IMR-90 (cell line): ENCODE data around the gene LRRC3B. TPM values are rescaled to one million over a fixed set of nuclear protein-coding genes. Genes with fewer than 3 reads are reported as not detected.

ENCODE experiments used
- ATAC-seq: fragments of 200-7000 bp; cut with Tn5 transposase; 2 replicates; pipeline ENCODE4 v1.9.1; 2020; ENCODE audit warnings: low read depth, mild to moderate bottlenecking, moderate library complexity
- BruUV-seq: library from RNA; stranded (reverse); fragments of 400-500 nt; replicated peaks from 2 replicates; lab custom pipeline; 2021; lab: Mats Ljungman, UMichigan
- CTCF ChIA-PET: fragments of 300-600 bp; formaldehyde crosslinking; extraction: SDS; loops from one replicate; lab custom pipeline; 2021; ENCODE audit warnings: antibody characterized with exemption; lab: Yijun Ruan, JAX
- POLR2A ChIA-PET: fragments of 300-600 bp; sonication (Branson Sonifier 250); formaldehyde crosslinking; loops from one replicate; lab custom pipeline; 2022; ENCODE audit warnings: antibody characterized with exemption; ENCODE audit not compliant: unreplicated experiment; lab: Charles Lee
- DNase-seq: peaks from one replicate; pipeline ENCODE4 v3.0.0; 2013
- H2AFZ ChIP-seq: replicated peaks from 2 replicates; pipeline ENCODE3; 2013; ENCODE audit warnings: low read length, mild to moderate bottlenecking; ENCODE audit not compliant: poor library complexity
- H2AK5ac ChIP-seq: 2 replicates; pipeline ENCODE4 v1.6.1; 2013; ENCODE audit warnings: low read depth, low read length, inconsistent platforms
- H2AK9ac ChIP-seq: replicated peaks from 2 replicates; pipeline ENCODE3; 2013; ENCODE audit warnings: mild to moderate bottlenecking, low read depth, low read length, moderate library complexity; ENCODE audit not compliant: poor library complexity
- H2BK120ac ChIP-seq: 2 replicates; pipeline ENCODE4 v1.6.1; 2013; ENCODE audit warnings: low read depth, low read length, inconsistent platforms
- H2BK15ac ChIP-seq: 3 replicates; pipeline ENCODE4 v1.6.1; 2013; ENCODE audit warnings: low read depth, low read length, inconsistent platforms
- H2BK20ac ChIP-seq: 2 replicates; pipeline ENCODE4 v1.6.1; 2013; ENCODE audit warnings: low read depth, mild to moderate bottlenecking, inconsistent platforms, low read length, moderate library complexity
- H2BK5ac ChIP-seq: 2 replicates; pipeline ENCODE4 v1.6.1; 2013; ENCODE audit warnings: mild to moderate bottlenecking, low read depth, low read length, inconsistent platforms; ENCODE audit not compliant: poor library complexity, severe bottlenecking
- H3K14ac ChIP-seq: replicated peaks from 2 replicates; pipeline ENCODE4 v1.6.1; 2013; ENCODE audit warnings: low read depth, low read length, inconsistent platforms
- H3K18ac ChIP-seq: 2 replicates; pipeline ENCODE4 v1.6.1; 2013; ENCODE audit warnings: low read depth, low read length, control low read depth
- H3K23ac ChIP-seq: 2 replicates; pipeline ENCODE4 v1.6.1; 2013; ENCODE audit warnings: low read depth, low read length, inconsistent platforms
- H3K27ac ChIP-seq: 2 replicates; pipeline ENCODE4 v1.5.1; 2013; ENCODE audit warnings: mild to moderate bottlenecking, control low read depth, low read length; ENCODE audit not compliant: insufficient read depth
- H3K27me3 ChIP-seq: 2 replicates; pipeline ENCODE4 v1.6.1; 2013; ENCODE audit warnings: low read length; ENCODE audit not compliant: control insufficient read depth, insufficient read depth
- H3K36me3 ChIP-seq: 2 replicates; pipeline ENCODE4 v1.6.1; 2013; ENCODE audit warnings: low read length, mixed read lengths; ENCODE audit not compliant: control insufficient read depth, insufficient read depth
- H3K4ac ChIP-seq: 2 replicates; pipeline ENCODE4 v1.6.1; 2013; ENCODE audit warnings: low read depth, low read length, inconsistent platforms
- H3K4me1 ChIP-seq: 2 replicates; pipeline ENCODE4 v1.6.1; 2013; ENCODE audit warnings: low read length, mixed read lengths; ENCODE audit not compliant: control insufficient read depth, insufficient read depth
- H3K4me2 ChIP-seq: 2 replicates; pipeline ENCODE4 v1.6.1; 2013; ENCODE audit warnings: low read depth, mild to moderate bottlenecking, control low read depth, low read length, moderate library complexity
- H3K4me3 ChIP-seq: 2 replicates; pipeline ENCODE4 v1.5.1; 2013; ENCODE audit warnings: low read depth, mild to moderate bottlenecking, control low read depth, low read length, moderate library complexity; ENCODE audit not compliant: insufficient read depth
- H3K56ac ChIP-seq: 2 replicates; pipeline ENCODE4 v1.6.1; 2013; ENCODE audit warnings: low read length, inconsistent platforms; ENCODE audit not compliant: insufficient read depth; ENCODE audit errors: extremely low read depth
- H3K79me1 ChIP-seq, 2 experiments: 2 replicates each; pipeline ENCODE4 v1.6.1; 2013; ENCODE audit warnings: low read length in 2 of 2, inconsistent platforms in 1 of 2, low read depth in 1 of 2
- H3K9ac ChIP-seq: 2 replicates; pipeline ENCODE4 v1.6.1; 2013; ENCODE audit warnings: low read depth, low read length, control low read depth
- H3K9me1 ChIP-seq: 2 replicates; pipeline ENCODE4 v1.6.1; 2013; ENCODE audit warnings: low read length, inconsistent platforms; ENCODE audit not compliant: insufficient read depth
- H3K9me3 ChIP-seq: 2 replicates; pipeline ENCODE4 v1.6.1; 2013; ENCODE audit warnings: low read length; ENCODE audit not compliant: control insufficient read depth, insufficient read depth
- H4K20me1 ChIP-seq: 2 replicates; pipeline ENCODE4 v1.6.1; 2013; ENCODE audit warnings: low read length, inconsistent platforms; ENCODE audit not compliant: insufficient read depth
- H4K5ac ChIP-seq: 2 replicates; pipeline ENCODE4 v1.6.1; 2013; ENCODE audit warnings: mild to moderate bottlenecking, low read depth, low read length, control low read depth
- H4K8ac ChIP-seq, 2 experiments: 2 replicates each; pipeline ENCODE4 v1.6.1; 2013; ENCODE audit warnings: low read depth in 2 of 2, low read length in 2 of 2, control low read depth in 1 of 2, inconsistent platforms in 1 of 2
- H4K91ac ChIP-seq: 2 replicates; pipeline ENCODE4 v1.6.1; 2013; ENCODE audit warnings: low read depth, low read length, inconsistent platforms; ENCODE audit not compliant: insufficient read depth
- ELK1 ChIP-seq: fragments of 150-350 bp; IDR thresholded peaks from 2 replicates; pipeline ENCODE4 v1.6.1; 2016; ENCODE audit warnings: low read depth, mild to moderate bottlenecking, low read length, moderate library complexity, borderline replicate concordance
- RFX5 ChIP-seq: IDR thresholded peaks from 2 replicates; pipeline ENCODE4 v1.8.0; 2012; ENCODE audit warnings: low read depth, mild to moderate bottlenecking, low read length, moderate library complexity
- SMC3 ChIP-seq: fragments of 150-350 bp; IDR thresholded peaks from 2 replicates; pipeline ENCODE4 v1.6.1; 2016; ENCODE audit warnings: low read depth, mild to moderate bottlenecking, antibody characterized with exemption, low read length, moderate library complexity
- WGBS, 2 experiments: methylation state at CpG; one replicate each; pipeline versions ENCODE4 v1.1.5 to v1.1.7; 2013; ENCODE audit warnings: missing lambda C conversion rate in 2 of 2; ENCODE audit not compliant: insufficient read length in 1 of 2; ENCODE audit errors: extremely low coverage in 2 of 2; 5-methylcytosine and 5-hydroxymethylcytosine counted together
- dilution Hi-C: fragments of 300-500 bp; cut with HindIII; formaldehyde crosslinking; loops from one replicate; pipeline ENCODE4 v1.14.3; 2018; ENCODE audit warnings: low sequenced_read_pairs; ENCODE audit not compliant: unreplicated experiment
- in situ Hi-C: fragments of 300-500 bp; cut with MboI; formaldehyde crosslinking; loops from 3 replicates; pipeline ENCODE4 v1.14.3; 2019; ENCODE audit warnings: low sequenced_read_pairs, inconsistent platforms, mixed read lengths
- intact Hi-C: fragments of 100-400 bp; cut with micrococcal nuclease; formaldehyde crosslinking; loops from 2 replicates; pipeline ENCODE4 v1.10.0; 2022
- polyA plus RNA-seq, 3 experiments: library from polyadenylated mRNA; depleted of rRNA; stranded (reverse); fragments of >200 nt; gene quantifications; 2 replicates each; pipeline ENCODE4 v1.2.3, GENCODE V29; 2012; ENCODE audit warnings: low replicate concordance in 1 of 3
- total RNA-seq: library from RNA; depleted of rRNA; stranded (reverse); fragments of >200 nt; gene quantifications from 2 replicates; pipeline ENCODE4 v1.2.3, GENCODE V29; 2012

The LRRC3B gene
- total and polyA plus RNA-seq, 2 of the 4 experiments (the other 2 are of a cell fraction), result not detected

- H2AFZ ChIP-seq, result peak overlapping the region; percentile 23
- peaks cover 13% of the 10 kb centered on the region; the same call in 1 of the 2 replicates for H3K9me3 ChIP-seq
- H3K36me3 ChIP-seq, result no peaks in the 10 kb centered on the region
- DNase-seq (no peak), ATAC-seq (no peak)
- H3K27ac ChIP-seq, result no peak overlapping the region
- H2BK15ac ChIP-seq, result no peak overlapping the region
- no TSS peak for BruUV-seq
- WGBS, 2 experiments, result 5% methylated on average over 4 of the region's 28 CpGs; no CpG with 5 or more reads in 1 of the 2 experiments
- no peak overlapping the region for H2AK9ac ChIP-seq
- POLR2A ChIA-PET, result no interaction called here
- no peak overlapping the region for H2BK20ac ChIP-seq
- H2BK5ac ChIP-seq, result no peak overlapping the region
- no peak overlapping the region for H3K14ac ChIP-seq
- no peak overlapping the region for H2BK120ac ChIP-seq
- no peak overlapping the region for H3K4me2 ChIP-seq
- H3K4ac ChIP-seq, result no peak overlapping the region
- H4K20me1 ChIP-seq, result no peaks in the 10 kb centered on the region
- no peak overlapping the region for H3K56ac ChIP-seq
- H3K4me1 ChIP-seq, result no peaks in the 10 kb centered on the region
- no peak overlapping the region for H2AK5ac ChIP-seq
- CTCF ChIA-PET, result no interaction called here
- dilution Hi-C loops (no loop called here), intact Hi-C loops (no loop called here), in situ Hi-C loops (no loop called here)
- no peaks in the 10 kb centered on the region for H3K79me1 ChIP-seq
- TF ChIP-seq ELK1, result no peak
- no peak for TF ChIP-seq RFX5
- TF ChIP-seq SMC3, result no peak
- no peak overlapping the region for H3K4me3 ChIP-seq
- H3K9me1 ChIP-seq, result no peaks in the 10 kb centered on the region
- no peak overlapping the region for H4K8ac ChIP-seq
- H3K18ac ChIP-seq, result no peak overlapping the region
- no peak overlapping the region for H4K5ac ChIP-seq
- no peaks in the 10 kb centered on the region for H3K27me3 ChIP-seq
- H4K91ac ChIP-seq, result no peak overlapping the region
- H3K9ac ChIP-seq, result no peak overlapping the region
- no peak overlapping the region for H3K23ac ChIP-seq
These were observed 1.7 kb downstream of the LRRC3B start for GRCh38 chr3:26624209-26624765.
